Spleen (tissue), 7 donors: Measurements from ENCODE around the gene TDRD3.

Experiments
- CTCF ChIP-seq, 11 experiments: fragments of 200-600 bp in 7 of 11; fragments of 450-650 bp in 4 of 11; sonication (generic) in 4 of 11; IDR thresholded peaks in 8 of 11; conservative IDR thresholded peaks in 3 of 11; 1 replicate in 7 of 11; 2 replicates in 4 of 11; pipeline versions ENCODE4 v1.4.0 to v1.8.0; 2016 to 2021; ENCODE audit warnings: antibody characterized with exemption in 11 of 11, inconsistent platforms in 4 of 11, mild to moderate bottlenecking in 1 of 11
- POLR2A ChIP-seq, 3 donors: fragments of 450-650 bp; IDR thresholded peaks; one replicate each; pipeline ENCODE4 v1.5.1; 2017; ENCODE audit warnings: antibody characterized with exemption in 3 of 3, mild to moderate bottlenecking in 1 of 3
- donor health status: DM: no; HTN: no; CAD: no; lungs with moderate emphysema.
- donor health status: DM: no; HTN: no; CAD: no.
- donor health status: DM: no; HTN: no; CAD: no.

GRCh38 chr13:60441761-60442160, 44.7 kb downstream of the TDRD3 start:
- TF ChIP-seq CTCF (IDR thresholded peaks at IDR 0.05 in 8 of 11, conservative IDR thresholded peaks at IDR 0.05 in 3 of 11) (no peak), POLR2A (IDR thresholded peaks at IDR 0.05) (no peak)
